Brain pericyte (primary cell): ENCODE data around the gene DDOST.
"Not testable (repeated sequence)": the region's sequence is repeated elsewhere in the genome, so short reads cannot be mapped to it uniquely, and the experiment has no call there.

ENCODE experiments used
- DNase-seq: peaks from one replicate; pipeline ENCODE4 v3.0.0-alpha.2; 2012; ENCODE audit warnings: low read depth, low spot score

DDOST gene

DNA sequence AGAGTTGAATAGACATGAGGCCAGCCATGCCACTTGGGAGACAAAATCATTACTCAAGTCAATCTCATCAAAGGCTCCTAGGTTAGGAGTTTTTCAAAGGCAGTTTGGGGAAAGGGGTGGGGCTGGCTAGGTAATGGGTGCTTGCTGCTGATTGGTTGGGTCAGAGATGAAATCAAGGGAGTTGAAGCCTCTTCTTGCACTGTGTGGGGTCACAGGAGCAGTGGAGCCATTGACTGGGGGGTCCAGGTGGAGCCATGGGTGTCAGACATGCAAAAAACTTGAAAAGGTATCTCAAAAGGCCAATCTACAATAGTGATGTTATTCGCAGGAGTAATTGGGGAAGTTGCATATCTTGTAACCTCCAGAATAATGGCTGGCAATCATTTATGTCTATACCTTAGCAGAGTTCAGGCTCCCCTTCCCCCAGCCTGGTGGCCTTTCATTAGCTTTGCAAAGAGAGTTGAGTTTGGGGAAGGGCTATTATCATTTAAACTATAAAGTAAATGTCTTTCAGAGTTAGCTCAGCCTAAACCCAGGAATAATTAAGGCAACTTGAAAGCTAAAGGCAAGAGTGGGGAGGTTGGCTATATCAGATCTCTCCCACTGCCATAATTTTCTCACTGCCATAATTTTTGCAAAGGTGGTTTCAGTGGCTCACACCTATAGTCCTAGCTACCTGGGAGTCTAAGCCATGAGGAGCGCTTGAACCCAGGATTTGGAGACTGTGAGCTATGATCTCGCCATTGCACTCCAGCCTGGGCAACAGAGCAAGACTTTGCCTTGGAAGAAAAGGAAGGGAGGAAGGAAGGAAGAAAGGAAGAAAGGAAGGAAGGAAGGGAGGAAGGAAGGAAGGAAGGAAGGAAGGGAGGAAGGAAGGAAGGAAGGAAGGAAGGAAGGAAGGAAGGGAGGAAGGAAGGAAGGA lies 35.7 kb downstream of the DDOST start:
- DNase-seq, result no peak

DNA sequence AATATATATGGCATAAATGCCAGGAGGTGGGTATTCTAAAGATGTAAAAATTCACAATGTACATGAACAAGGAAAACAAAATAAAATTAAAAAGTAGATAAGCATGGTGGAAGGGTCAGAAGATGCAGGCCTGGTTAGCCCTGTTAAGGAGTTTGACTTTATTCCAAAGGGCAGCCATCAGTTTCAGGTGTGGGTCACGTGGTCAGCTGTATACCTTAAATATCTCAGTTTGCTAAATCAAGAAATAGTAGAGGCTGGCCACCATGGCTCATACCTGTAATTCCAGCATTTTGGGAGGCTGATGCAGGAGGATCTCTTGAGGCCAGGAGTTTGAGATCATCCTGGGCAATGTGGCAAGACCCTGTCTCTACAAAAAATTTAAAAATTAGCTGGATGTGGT lies 36.5 kb downstream of the DDOST start:
- DNase-seq, result no peak

DNA sequence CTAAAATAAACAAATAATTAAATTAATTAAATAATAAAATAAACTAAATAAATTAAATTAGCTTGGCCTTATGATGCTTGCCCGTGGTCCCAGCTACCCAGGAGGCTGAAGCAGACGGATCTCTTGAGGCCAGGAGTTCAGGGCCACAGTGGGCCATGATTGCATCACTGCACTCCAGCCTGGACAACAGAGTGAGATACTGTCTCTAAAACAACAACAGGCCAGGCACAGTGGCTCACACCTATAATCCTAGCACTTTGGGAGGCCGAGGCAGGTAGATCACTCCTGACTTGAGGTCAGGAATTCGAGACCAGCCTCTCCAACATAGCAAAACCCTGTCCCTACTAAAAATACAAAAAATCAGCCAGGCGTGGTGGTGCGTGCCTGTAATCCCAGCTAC lies 40.2 kb downstream of the DDOST start:
- DNase-seq, result no peak

DNA sequence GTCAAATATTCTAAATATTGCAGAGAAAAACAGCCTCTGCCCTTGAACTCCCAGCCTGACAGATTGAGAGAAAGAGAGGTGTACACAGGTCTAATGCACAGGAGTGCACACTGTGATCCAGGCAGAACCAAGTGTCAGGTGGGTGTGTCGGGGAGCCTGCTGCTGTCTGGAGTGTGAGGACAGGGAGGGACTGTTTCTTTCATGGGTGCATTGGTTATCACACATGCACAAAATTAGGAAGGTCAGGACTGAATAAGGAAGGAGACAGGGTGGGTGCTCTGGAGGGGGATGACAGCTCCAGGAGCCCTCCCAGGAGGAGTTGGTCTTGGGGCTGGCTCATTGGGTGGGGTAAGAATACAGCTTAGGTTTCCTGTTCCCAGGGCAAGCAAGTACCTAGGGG lies 41.2 kb downstream of the DDOST start:
- DNase-seq, result no peak

DNA sequence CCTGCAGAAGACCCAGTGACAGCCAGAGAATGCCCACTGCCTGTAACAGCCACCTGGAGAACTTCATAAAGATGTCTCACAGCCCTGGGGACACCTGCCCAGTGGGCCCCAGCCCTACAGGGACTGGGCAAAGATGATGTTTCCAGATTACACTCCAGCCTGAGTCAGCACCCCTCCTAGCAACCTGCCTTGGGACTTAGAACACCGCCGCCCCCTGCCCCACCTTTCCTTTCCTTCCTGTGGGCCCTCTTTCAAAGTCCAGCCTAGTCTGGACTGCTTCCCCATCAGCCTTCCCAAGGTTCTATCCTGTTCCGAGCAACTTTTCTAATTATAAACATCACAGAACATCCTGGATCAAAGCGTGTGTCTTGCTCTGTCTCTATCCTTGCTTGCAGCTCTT lies 42.6 kb downstream of the DDOST start:
- no peak for DNase-seq

DNA sequence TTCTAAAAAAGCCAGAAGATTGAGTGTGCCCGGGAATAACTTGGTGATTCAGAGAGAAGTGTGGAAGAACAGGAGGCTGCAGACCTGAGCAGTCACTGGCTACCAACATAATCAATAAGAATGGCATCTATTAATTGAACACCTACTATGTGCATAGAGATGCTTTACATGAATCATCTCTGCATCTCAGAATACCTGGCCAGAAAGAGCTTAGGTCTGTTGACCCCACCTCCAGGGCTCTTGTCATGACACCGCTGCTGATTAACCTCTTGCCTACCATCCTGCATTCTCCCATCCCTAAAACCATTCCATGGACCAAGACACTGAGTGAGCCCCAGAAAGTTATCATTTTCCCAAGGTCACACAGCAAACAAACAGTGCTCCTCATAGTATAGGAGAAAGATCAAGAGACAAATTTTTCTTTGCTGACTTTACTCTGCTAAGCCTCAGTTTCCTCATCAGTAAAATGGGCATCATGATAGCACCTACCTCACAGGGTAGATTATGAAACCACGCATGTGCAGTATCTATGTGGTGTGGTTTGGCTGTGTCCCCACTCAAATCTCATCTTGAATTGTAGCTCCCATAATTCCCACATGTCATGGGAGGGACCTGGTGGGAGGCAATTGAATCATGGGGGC lies 44.2 kb downstream of the DDOST start:
- no peak for DNase-seq

DNA sequence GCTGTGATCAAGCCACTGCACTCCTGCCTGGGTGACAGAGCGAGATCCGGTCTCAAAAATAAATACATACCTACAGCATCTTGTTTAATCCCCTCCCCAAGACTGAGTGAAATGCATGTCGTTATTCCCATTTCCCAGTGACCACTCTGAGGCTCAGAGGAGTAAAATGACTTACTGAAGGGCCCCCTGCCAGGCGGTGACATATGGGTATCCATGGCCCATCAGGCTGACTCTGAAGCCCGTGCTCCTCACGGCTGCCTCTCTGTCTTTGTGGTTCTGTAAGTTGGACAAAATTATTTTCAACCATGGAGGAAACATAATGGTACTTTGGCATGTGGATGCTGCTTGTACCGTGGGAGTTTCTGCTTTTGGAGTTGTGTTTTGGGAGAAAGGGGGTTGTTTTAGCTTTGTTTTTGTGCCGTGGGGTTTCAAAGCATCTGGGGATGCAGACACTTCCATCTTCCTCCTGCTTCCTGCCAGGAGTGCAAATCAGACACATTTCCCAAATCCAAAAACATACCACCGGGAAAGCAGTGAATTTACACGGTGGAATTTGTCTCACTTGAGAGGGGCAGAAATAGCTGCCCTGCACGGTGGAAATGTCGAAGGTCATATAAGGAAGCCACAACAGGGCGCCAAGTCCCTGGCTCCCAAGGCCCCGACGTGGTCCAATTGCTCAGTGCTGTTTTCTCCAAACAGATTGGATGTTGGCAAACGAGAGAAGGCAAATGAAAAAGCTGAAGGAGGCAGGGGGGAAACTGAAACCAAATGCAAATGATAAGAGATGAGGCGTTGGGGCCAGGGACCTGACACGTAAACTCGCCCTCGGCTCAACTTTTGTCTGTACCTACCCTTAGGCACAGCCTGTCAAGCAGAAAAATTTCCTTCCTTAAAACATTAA lies 45.0 kb downstream of the DDOST start:
- no peak for DNase-seq

DNA sequence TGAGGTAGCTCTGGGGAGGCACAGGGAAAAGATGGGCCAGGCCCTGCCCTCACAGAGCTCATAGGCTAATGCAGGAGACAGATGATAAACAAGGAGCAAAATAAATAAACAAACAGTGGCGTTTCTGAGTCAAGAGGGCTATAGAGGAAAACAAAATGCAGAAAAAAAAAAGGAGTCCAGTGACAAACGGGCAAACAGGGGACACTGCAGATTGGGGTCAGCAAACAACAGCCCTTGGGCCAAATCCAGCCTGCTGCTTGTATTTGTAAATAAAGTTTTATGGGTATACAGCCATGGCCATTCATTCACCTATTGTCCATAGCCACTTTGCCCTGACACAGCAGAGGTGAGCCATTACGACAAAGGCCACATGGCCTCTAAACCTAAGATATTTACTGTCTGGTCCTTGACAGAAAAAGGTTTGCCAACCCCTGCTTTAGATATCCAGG lies 47.0 kb downstream of the DDOST start:
- no peak for DNase-seq

DNA sequence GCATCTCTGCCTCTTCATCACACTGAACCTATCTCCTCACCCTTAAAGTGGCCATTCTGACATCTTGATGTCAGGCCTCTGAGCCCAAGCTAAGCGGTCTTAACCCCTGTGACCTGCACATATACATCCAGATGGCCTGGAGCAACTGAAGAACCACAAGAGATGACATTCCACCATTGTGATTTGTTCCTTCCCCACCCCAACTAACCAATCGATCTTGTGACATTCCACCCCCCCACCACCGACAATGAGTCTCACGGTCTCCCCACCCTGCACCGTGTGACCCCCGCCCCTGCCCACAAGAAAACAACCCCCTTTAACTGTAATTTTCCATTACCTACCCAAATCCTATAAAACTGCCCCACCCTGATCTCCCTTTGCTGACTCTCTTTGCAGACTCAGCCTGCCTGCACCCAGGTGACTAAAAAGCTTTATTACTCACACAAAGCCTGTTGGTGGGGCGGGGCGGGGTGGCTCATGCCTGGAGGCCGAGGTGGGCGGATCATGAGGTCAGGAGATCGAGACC lies 48.9 kb downstream of the DDOST start:
- no peak for DNase-seq

DNA sequence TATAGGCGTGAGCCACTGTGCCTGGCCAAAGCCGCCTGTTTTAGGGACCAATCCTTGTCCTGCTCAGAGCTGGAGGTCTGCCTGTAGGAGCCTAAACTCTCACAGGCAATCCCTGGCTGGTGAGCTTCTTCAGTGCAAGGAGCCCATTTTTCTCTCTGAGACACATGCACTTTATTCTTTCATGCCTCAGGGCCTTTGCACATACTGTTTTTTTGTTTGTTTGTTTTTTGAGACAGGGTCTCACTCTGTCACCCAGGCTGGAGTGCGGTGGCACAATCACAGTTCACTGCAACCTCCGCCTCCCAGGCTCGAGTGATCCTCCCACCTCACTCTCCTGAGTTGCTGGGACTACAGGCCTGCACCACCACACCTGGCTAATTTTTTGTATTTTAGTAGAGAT lies 49.5 kb downstream of the DDOST start:
- DNase-seq, result no peak

DNA sequence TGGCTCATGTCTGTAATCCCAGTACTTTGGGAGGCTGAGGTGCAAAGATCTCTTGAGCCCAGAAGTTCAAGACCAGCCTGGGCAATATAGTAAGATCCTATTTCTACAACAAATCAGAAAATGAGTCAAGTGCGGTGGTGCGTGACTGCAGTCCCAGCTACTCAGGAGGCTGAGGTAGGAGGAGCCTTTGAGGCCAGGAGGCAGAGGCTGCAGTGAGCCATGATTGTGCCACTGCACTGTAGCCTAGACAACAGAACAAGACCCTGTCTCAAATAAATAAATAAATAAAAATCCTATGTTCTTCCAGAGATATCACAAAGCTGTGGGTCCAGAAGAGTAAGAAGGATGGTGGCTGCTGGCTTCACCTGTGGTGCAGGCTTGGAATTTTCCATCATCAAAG lies 50.2 kb downstream of the DDOST start:
- DNase-seq, result no peak

DNA sequence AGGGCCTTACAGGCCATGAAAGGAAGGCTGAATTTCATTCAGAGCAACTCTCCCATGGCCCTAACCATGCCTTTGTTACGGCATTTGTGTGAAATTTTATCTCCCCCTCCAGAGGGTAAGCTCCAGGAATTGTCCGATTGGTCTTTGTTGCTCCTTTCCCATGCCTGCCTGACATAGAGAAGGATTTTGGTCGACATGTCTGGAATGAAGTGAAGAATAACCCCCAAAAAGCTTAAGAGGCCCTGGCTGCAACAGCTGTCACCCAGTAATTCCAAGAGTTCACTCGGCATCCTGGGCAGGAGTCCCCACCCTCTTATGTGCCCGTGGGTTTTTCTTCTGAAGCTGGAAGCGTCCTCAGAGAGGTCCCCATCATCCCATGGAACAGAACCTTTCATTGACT lies 51.6 kb downstream of the DDOST start:
- no peak for DNase-seq

DNA sequence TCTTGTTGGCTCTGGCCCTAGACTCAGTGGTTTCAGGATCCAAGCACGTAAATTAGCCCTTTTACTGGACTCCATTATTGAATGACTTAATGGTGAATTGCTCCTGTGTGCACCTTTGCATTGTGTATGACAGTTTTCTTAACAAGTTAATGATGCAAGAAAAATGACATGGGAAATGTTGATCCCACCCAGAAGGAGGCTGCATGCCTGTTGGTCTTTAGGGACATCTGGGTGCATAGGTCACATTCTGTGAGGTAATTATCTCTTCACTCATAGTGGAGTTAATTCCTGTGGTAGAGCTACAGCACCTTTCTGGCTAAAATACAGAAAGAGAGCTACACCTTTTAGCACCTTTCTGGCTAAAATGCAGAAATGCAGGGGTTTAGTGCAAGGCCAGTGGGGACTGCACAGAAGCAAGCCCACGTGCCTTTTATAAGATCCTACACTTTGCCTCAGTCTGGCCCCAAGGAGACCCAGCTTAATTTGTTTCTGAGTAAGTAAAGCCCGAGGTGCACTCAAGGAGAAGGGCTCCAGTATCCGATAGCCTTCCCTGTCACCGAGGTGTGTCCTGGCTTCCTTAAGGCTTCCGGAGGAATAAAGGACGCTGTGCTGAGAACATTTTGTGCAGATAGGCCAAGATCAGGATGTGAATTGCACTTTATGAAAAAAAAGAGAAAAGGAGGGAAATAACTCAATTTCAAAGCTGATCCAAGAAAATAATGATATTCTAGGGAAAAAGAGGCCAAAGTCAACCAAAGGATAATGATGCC lies 54.2 kb downstream of the DDOST start:
- not testable (repeated sequence) for DNase-seq

DNA sequence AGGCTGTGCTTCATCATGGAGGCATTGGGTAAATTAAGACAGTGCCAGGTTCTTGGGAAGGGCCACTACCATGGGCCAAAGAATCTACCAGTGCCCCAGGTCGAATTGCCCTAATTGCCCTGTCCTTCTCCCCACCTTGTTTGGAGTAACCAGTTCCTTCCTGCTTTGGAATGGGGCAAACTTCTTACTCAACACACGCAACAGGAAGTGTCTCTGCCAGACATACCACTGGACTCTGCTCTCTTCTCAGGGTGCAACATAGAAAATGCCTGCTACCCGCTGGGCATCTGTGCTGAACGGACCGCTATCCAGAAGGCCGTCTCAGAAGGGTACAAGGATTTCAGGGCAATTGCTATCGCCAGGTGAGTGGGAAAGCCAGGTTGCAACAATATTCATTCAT lies 56.5 kb downstream of the DDOST start:
- no peak for DNase-seq

DNA sequence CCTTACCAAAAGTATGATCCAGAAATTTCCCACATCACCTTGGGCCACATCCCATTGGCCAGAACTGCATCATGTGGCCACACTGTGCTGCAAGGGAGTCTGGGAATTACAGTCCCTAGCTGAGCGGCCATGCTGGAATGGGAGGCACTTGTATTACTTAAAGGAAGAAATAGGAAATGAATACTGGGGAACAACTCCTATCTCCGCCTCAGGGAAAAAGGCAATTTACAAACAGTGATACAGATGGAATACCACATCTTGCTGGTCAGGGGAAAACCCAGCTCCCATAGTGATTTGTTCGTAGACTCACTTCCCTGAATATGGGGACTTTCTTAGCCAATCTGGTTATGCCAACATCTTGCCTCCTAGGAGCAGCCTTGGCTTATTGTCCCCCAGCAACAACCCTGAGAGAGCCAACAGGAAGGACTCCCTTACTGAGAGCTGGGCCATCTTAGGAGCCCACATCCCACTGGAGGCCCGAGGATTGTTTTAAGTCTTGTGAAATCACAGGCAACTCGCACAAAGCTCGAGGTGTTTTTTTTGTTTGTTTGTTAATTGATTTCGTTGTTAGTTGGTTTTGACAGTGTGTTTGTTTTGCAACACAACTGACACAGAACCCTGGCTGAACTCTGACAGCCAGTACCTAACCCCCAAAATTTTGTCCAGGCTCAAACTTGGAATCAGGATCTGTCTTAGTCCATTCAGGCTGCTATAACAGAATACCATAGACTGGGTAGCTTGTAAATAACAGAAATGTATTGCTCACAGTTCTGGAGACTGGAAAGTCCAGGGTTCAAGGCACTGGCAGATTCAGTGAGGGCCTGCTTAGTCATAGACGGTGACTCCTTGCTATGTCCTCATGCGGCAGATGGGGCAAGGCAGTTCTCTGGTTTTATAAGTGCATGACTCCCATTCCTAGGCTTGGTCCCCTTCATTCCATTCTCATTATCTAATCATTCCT lies 57.4 kb downstream of the DDOST start:
- DNase-seq, result no peak

DNA sequence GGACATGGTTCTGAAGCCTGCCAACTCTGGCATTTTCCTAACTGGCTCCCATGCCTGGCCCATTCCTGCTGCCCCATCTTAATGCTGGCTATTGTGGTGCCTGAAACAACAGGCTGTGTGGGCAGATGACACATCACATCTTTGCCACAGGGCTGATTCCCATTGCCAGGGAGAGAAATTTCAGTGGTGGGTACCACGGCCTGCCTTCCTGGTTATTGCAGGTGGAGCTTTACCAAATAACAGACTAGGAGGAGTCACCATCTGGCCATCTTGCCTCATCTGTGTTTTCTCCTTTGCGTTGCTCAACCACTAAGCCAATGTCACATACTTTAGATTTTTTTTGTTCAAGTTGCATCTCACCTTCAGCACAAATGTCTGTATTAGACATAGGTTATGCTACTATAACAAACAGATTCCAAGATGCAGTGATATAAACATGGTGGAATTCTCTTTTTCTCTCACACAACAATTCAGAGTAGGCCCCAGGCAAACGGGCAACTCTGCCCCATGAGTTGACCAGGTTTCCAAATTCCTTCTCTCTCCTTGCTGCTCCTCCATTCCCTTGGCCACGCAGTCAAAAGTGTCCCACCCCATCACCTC lies 58.2 kb downstream of the DDOST start:
- no peak for DNase-seq
